ENCODE measurements around the gene RFC4.

Gene RFC4

GRCh38 chr3:186754006-186754405, 52.3 kb downstream of the RFC4 start (continued):
- no peak for TF ChIP-seq ZNF214 (tag by site-specific recombination; IDR thresholded peaks at IDR 0.05; ENCODE audit: borderline replicate concordance)
- no peak for TF ChIP-seq TCF7L2 (IDR thresholded peaks at IDR 0.05; ENCODE audit: borderline replicate concordance, low read depth, low read length)
- no peak for TF ChIP-seq ZBTB20 (tag by site-specific recombination; IDR thresholded peaks at IDR 0.05)
- no peak for TF ChIP-seq ZNF621 (tag by site-specific recombination; IDR thresholded peaks at IDR 0.05)
- no peak for TF ChIP-seq ZNF704 (tag by site-specific recombination; IDR thresholded peaks at IDR 0.05)
- no peak for TF ChIP-seq ZNF629 (tag by site-specific recombination; IDR thresholded peaks at IDR 0.05)
- TF ChIP-seq GLI4 (tag by site-specific recombination; IDR thresholded peaks at IDR 0.05): no peak
- no peak for TF ChIP-seq ZIC2 (tag by site-specific recombination; IDR thresholded peaks at IDR 0.05)
- TF ChIP-seq, protein P1, sequence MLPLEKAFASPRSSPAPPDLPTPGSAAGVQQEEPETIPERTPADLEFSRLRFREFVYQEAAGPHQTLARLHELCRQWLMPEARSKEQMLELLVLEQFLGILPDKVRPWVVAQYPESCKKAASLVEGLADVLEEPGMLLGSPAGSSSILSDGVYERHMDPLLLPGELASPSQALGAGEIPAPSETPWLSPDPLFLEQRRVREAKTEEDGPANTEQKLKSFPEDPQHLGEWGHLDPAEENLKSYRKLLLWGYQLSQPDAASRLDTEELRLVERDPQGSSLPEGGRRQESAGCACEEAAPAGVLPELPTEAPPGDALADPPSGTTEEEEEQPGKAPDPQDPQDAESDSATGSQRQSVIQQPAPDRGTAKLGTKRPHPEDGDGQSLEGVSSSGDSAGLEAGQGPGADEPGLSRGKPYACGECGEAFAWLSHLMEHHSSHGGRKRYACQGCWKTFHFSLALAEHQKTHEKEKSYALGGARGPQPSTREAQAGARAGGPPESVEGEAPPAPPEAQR (tag by site-specific recombination; IDR thresholded peaks at IDR 0.05): no peak
- no peak for TF ChIP-seq YY2 (tag by site-specific recombination; IDR thresholded peaks at IDR 0.05)
- no peak for TF ChIP-seq ZNF23 (tag by site-specific recombination; IDR thresholded peaks at IDR 0.05; ENCODE audit: borderline replicate concordance)
- no peak for TF ChIP-seq AEBP2 (tag by site-specific recombination; IDR thresholded peaks at IDR 0.05; ENCODE audit: borderline replicate concordance)
- no peak for TF ChIP-seq ZNF202 (tag by site-specific recombination; IDR thresholded peaks at IDR 0.05; ENCODE audit: borderline replicate concordance)

DNA sequence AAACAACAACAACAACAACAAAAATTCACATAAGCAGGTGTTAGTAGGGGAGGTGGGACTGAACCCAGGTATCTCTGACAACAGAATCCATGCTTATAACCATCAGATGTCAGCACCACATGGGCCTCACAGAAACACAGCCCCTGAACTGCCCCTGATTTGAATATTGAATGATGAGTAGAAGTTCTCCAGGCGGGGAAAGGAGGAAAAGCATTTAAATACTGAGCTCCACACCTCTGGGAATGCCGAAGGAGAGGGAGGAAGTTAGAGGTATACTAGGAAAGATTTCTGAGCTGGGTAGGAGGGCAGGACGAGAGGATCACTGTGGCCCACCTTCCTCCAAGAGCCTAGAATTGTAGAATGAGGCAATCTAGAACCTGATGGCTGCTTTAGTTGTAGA, 54.8 kb downstream of the RFC4 start:
- ChIA-PET CTCF (interaction anchor here (2.8 kb wide), 1 partner anchor 136 kb away, joined by 15 read pairs; no protein-coding TSS in a partner anchor), POLR2A (no interaction called here)
- no peak overlapping the region for H3K27ac ChIP-seq (ENCODE audit: extremely low read depth, low read depth, low read length)
- TF ChIP-seq ZNF398 (tag by site-specific recombination; IDR thresholded peaks at IDR 0.05) (no peak), KLF17 (tag by site-specific recombination; IDR thresholded peaks at IDR 0.05) (no peak), ZNF133 (tag by site-specific recombination; IDR thresholded peaks at IDR 0.05) (no peak), ZNF571 (tag by site-specific recombination; IDR thresholded peaks at IDR 0.05) (no peak), ZNF274 (IDR thresholded peaks at IDR 0.05; ENCODE audit: low read length) (no peak), ZNF274 (tag by site-specific recombination; IDR thresholded peaks at IDR 0.05; ENCODE audit: borderline replicate concordance) (no peak), ZNF768 (tag by site-specific recombination; IDR thresholded peaks at IDR 0.05) (no peak), MYNN (tag by site-specific recombination; IDR thresholded peaks at IDR 0.05; ENCODE audit: borderline replicate concordance) (no peak), SALL2 (tag by site-specific recombination; IDR thresholded peaks at IDR 0.05; ENCODE audit: borderline replicate concordance) (no peak), ZEB2 (tag by site-specific recombination; IDR thresholded peaks at IDR 0.05) (no peak), ZSCAN16 (tag by site-specific recombination; IDR thresholded peaks at IDR 0.05) (no peak)
- H3K4me1 ChIP-seq (ENCODE audit: control insufficient read depth, insufficient read depth, low read length): no peaks in the 10 kb centered on the region
- H3K36me3 ChIP-seq (ENCODE audit: control insufficient read depth in 2 of 2, insufficient read depth in 1 of 2, low read length in 2 of 2): no peaks in the 10 kb centered on the region
- no peak overlapping the region for H3K4me3 ChIP-seq (ENCODE audit: low read depth, low read length)
- no peaks in the 10 kb centered on the region for H3K9me3 ChIP-seq (ENCODE audit: control insufficient read depth, insufficient read depth, low read depth, low read length)

Measured in HEK293 (cell line).